ENCODE results near the gene ACTR1A. TPM values are rescaled to one million over a fixed set of nuclear protein-coding genes. Genes with fewer than 3 reads are reported as not detected.

Gene ACTR1A
- total RNA-seq, 1 experiment from 2014 or later = 147 TPM

- TF ChIP-seq, protein P1, sequence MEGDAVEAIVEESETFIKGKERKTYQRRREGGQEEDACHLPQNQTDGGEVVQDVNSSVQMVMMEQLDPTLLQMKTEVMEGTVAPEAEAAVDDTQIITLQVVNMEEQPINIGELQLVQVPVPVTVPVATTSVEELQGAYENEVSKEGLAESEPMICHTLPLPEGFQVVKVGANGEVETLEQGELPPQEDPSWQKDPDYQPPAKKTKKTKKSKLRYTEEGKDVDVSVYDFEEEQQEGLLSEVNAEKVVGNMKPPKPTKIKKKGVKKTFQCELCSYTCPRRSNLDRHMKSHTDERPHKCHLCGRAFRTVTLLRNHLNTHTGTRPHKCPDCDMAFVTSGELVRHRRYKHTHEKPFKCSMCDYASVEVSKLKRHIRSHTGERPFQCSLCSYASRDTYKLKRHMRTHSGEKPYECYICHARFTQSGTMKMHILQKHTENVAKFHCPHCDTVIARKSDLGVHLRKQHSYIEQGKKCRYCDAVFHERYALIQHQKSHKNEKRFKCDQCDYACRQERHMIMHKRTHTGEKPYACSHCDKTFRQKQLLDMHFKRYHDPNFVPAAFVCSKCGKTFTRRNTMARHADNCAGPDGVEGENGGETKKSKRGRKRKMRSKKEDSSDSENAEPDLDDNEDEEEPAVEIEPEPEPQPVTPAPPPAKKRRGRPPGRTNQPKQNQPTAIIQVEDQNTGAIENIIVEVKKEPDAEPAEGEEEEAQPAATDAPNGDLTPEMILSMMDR (IDR thresholded peaks at IDR 0.05) = no peak
- TF ChIP-seq TCF7L2 (IDR thresholded peaks at IDR 0.05; ENCODE audit: low read depth, low read length) (no peak), REST (IDR thresholded peaks at IDR 0.05; ENCODE audit: insufficient read depth in 1 of 2, low read depth in 2 of 2, low read length in 1 of 2) (no peak), POLR2AphosphoS5 (IDR thresholded peaks at IDR 0.05; ENCODE audit: low read depth, low read length) (no peak), SIN3A (IDR thresholded peaks at IDR 0.05; ENCODE audit: borderline replicate concordance, insufficient read depth, low read depth, low read length) (no peak)
- no peaks in the 10 kb centered on the region for H3K27me3 ChIP-seq (ENCODE audit: control insufficient read depth, insufficient read depth, low read length)
- H3K36me3 ChIP-seq (ENCODE audit: control insufficient read depth, insufficient read depth, low read length) = no peaks in the 10 kb centered on the region
- H3K9me3 ChIP-seq (ENCODE audit: control insufficient read depth, insufficient read depth, low read depth, low read length) = no peaks in the 10 kb centered on the region
- intact Hi-C loops (cut with micrococcal nuclease; ENCODE audit: unreplicated experiment) = no loop called here
- no peaks in the 10 kb centered on the region for H3K4me1 ChIP-seq (ENCODE audit: control insufficient read depth, insufficient read depth, low read length)
- no peak overlapping the region for H3K4me3 ChIP-seq (ENCODE audit: low read depth in 2 of 2, low read length in 2 of 2)
- no peak for ATAC-seq
- BruUV-seq (replicated peaks) = no TSS peak
- DNase-seq (ENCODE audit: low read depth, low spot score) = no peak
- no peak overlapping the region for H3K27ac ChIP-seq (ENCODE audit: low read length)
- ChIA-PET CTCF (no interaction called here), POLR2A (no interaction called here)
- in situ Hi-C loops (cut with HindIII; ENCODE audit: low pct_unique_long_range_greater_than_20kb, low sequenced_read_pairs) = no loop called here
Observed at GRCh38 chr10:102538811-102539210, 36.3 kb upstream of the ACTR1A start.

DNA sequence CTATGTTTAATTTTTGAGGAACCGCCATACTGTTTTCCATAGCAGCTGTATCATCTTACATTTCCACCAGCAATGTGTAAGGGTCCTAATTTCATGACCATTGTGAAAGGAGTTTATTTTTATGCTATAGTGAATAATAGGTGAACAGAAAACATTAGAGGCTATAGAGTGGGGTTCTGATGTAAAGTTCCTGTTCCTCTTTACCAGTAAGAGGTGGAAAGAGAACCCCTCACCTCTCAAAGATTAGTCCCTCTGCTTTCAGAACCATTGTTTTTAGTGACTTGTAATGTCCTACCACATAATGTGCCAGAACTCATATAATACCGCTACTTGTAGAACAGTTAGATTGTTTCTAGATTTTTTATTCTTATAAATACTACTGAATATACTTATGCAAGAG is 35.4 kb upstream of the ACTR1A start:
- Histone ChIP-seq H3K36me3 (ENCODE audit: control insufficient read depth, insufficient read depth, low read length) (no peaks in the 10 kb centered on the region), H3K9me3 (ENCODE audit: control insufficient read depth, insufficient read depth, low read depth, low read length) (no peaks in the 10 kb centered on the region), H3K27ac (ENCODE audit: low read length) (no peak overlapping the region), H3K4me3 (ENCODE audit: low read depth in 2 of 2, low read length in 2 of 2) (no peak overlapping the region), H3K4me1 (ENCODE audit: control insufficient read depth, insufficient read depth, low read length) (no peaks in the 10 kb centered on the region), H3K27me3 (ENCODE audit: control insufficient read depth, insufficient read depth, low read length) (no peaks in the 10 kb centered on the region)
- no peak for DNase-seq (ENCODE audit: low read depth, low spot score)
- CTCF ChIA-PET = no interaction called here
- no TSS peak for BruUV-seq (replicated peaks)
- intact Hi-C loops (cut with micrococcal nuclease; ENCODE audit: unreplicated experiment) = no loop called here
- no peak for ATAC-seq
- POLR2A ChIA-PET = no interaction called here
- in situ Hi-C loops (cut with HindIII; ENCODE audit: low pct_unique_long_range_greater_than_20kb, low sequenced_read_pairs) = no loop called here
- TF ChIP-seq TCF7L2 (IDR thresholded peaks at IDR 0.05; ENCODE audit: low read depth, low read length) (no peak), POLR2AphosphoS5 (IDR thresholded peaks at IDR 0.05; ENCODE audit: low read depth, low read length) (no peak)

GRCh38 chr10:102537367-102537766 is 34.9 kb upstream of the ACTR1A start:
- H3K27me3 ChIP-seq (ENCODE audit: control insufficient read depth, insufficient read depth, low read length) = no peaks in the 10 kb centered on the region
- DNase-seq (ENCODE audit: low read depth, low spot score) = no peak
- no peaks in the 10 kb centered on the region for H3K36me3 ChIP-seq (ENCODE audit: control insufficient read depth, insufficient read depth, low read length)
- H3K27ac ChIP-seq (ENCODE audit: low read length) = no peak overlapping the region
- no peak for TF ChIP-seq TCF7L2 (IDR thresholded peaks at IDR 0.05; ENCODE audit: low read depth, low read length)
- TF ChIP-seq, protein P1 (IDR thresholded peaks at IDR 0.05) = no peak
- no peak for TF ChIP-seq REST (IDR thresholded peaks at IDR 0.05; ENCODE audit: insufficient read depth in 1 of 2, low read depth in 2 of 2, low read length in 1 of 2)
- no peak for TF ChIP-seq POLR2AphosphoS5 (IDR thresholded peaks at IDR 0.05; ENCODE audit: low read depth, low read length)
- TF ChIP-seq SIN3A (IDR thresholded peaks at IDR 0.05; ENCODE audit: borderline replicate concordance, insufficient read depth, low read depth, low read length) = no peak
- no TSS peak for BruUV-seq (replicated peaks)
- in situ Hi-C loops (cut with HindIII; ENCODE audit: low pct_unique_long_range_greater_than_20kb, low sequenced_read_pairs) (no loop called here), intact Hi-C loops (cut with micrococcal nuclease; ENCODE audit: unreplicated experiment) (no loop called here)
- CTCF ChIA-PET = interaction anchor here (0.7 kb wide), 1 partner anchor 20 kb away, joined by 4 read pairs; no protein-coding TSS in a partner anchor
- no peaks in the 10 kb centered on the region for H3K4me1 ChIP-seq (ENCODE audit: control insufficient read depth, insufficient read depth, low read length)
- POLR2A ChIA-PET = no interaction called here
- H3K4me3 ChIP-seq (ENCODE audit: low read depth in 2 of 2, low read length in 2 of 2) = no peak overlapping the region
- no peaks in the 10 kb centered on the region for H3K9me3 ChIP-seq (ENCODE audit: control insufficient read depth, insufficient read depth, low read depth, low read length)
- no peak for ATAC-seq

All from Panc1 (cell line).